Colonic mucosa (tissue), 4 donors: ENCODE data around the gene AKNA. TPM values are rescaled to one million over a fixed set of nuclear protein-coding genes. Genes with fewer than 3 reads are reported as not detected.

ENCODE experiments used
- DNase-seq: peaks from one replicate; pipeline ENCODE4 v3.0.0-alpha.2; 2020
- H3K27ac ChIP-seq: fragments of 200-600 bp; one replicate; pipeline ENCODE4 v1.8.0; 2021
- H3K27me3 ChIP-seq: fragments of 200-600 bp; one replicate; pipeline ENCODE4 v1.8.0; 2021
- H3K36me3 ChIP-seq: fragments of 200-600 bp; one replicate; pipeline ENCODE4 v1.8.0; 2021
- H3K4me1 ChIP-seq: fragments of 200-600 bp; one replicate; pipeline ENCODE4 v1.8.0; 2021; ENCODE audit warnings: mild to moderate bottlenecking
- H3K4me3 ChIP-seq: fragments of 200-600 bp; one replicate; pipeline ENCODE4 v1.8.0; 2021
- H3K9ac ChIP-seq, 2 donors: one replicate each; pipeline ENCODE4 v1.7.0; 2013; ENCODE audit warnings: control low read depth in 2 of 2, low read depth in 2 of 2, low read length in 2 of 2
- H3K9me3 ChIP-seq: fragments of 200-600 bp; one replicate; pipeline ENCODE4 v1.8.0; 2021
- CTCF ChIP-seq: fragments of 200-600 bp; IDR thresholded peaks from one replicate; pipeline ENCODE4 v1.8.0; 2022; ENCODE audit warnings: antibody characterized with exemption, mild to moderate bottlenecking
- intact Hi-C: fragments of 100-400 bp; cut with DNase I; formaldehyde crosslinking; loops from one replicate; pipeline ENCODE4 v1.14.1; 2022
- total RNA-seq, 2 donors: library from RNA; stranded (reverse); fragmentation: NEBNext Ultra II Directional in 1 of 2; extraction: Animal tissue kit (Norgen Biotek cat#: 25700) in 1 of 2; gene quantifications; one replicate each; pipeline ENCODE4 v1.2.1, GENCODE V29; 2021
- donor health status: healthy.
- donor health status: DM: no; HTN: no; CAD: no.
- donor health status: DM: no; HTN: no; CAD: no.

The AKNA gene
- total RNA-seq, 2 donors from 2014 or later: 26.9 to 44.9 TPM

GRCh38 chr9:114428466-114428865 is 40.7 kb upstream of the AKNA start:
- no peak overlapping the region for H3K9ac ChIP-seq

GRCh38 chr9:114427644-114428043 is 39.9 kb upstream of the AKNA start:
- TF ChIP-seq CTCF: no peak
- no peak for DNase-seq
- Histone ChIP-seq H3K27me3 (no peaks in the 10 kb centered on the region), H3K9ac (no peak overlapping the region), H3K27ac (no peak overlapping the region), H3K4me1 (no peaks in the 10 kb centered on the region), H3K9me3 (no peaks in the 10 kb centered on the region), H3K36me3 (no peaks in the 10 kb centered on the region), H3K4me3 (no peak overlapping the region)
- intact Hi-C loops: loop anchor here (10.0 kb wide), 1 partner anchor 47 kb away; no protein-coding TSS in a partner anchor

More at GRCh38 chr9:114428466-114428865, 40.7 kb upstream of the AKNA start:
- Histone ChIP-seq H3K27ac (no peak overlapping the region), H3K9me3 (no peaks in the 10 kb centered on the region), H3K4me1 (no peaks in the 10 kb centered on the region), H3K4me3 (no peak overlapping the region), H3K36me3 (no peaks in the 10 kb centered on the region), H3K27me3 (no peaks in the 10 kb centered on the region)
- no peak for TF ChIP-seq CTCF
- no peak for DNase-seq
- intact Hi-C loops: loop anchor here (10.0 kb wide), 1 partner anchor 46 kb away; no protein-coding TSS in a partner anchor

- intact Hi-C loops: loop anchor here (10.0 kb wide), 1 partner anchor 49 kb away; no protein-coding TSS in a partner anchor
- no peak overlapping the region for H3K4me3 ChIP-seq
- no peak for TF ChIP-seq CTCF
- H3K4me1 ChIP-seq: no peaks in the 10 kb centered on the region
- no peaks in the 10 kb centered on the region for H3K36me3 ChIP-seq
- no peaks in the 10 kb centered on the region for H3K9me3 ChIP-seq
- no peak overlapping the region for H3K9ac ChIP-seq
- DNase-seq: no peak
- H3K27ac ChIP-seq: no peak overlapping the region
- no peaks in the 10 kb centered on the region for H3K27me3 ChIP-seq
Measured at GRCh38 chr9:114426046-114426948, 38.5 kb upstream of the AKNA start.

GRCh38 chr9:114425126-114425525 is 37.3 kb upstream of the AKNA start:
- Histone ChIP-seq H3K36me3 (no peaks in the 10 kb centered on the region), H3K4me1 (no peaks in the 10 kb centered on the region), H3K27ac (no peak overlapping the region), H3K9ac (no peak overlapping the region), H3K4me3 (no peak overlapping the region), H3K9me3 (no peaks in the 10 kb centered on the region), H3K27me3 (no peaks in the 10 kb centered on the region)
- intact Hi-C loops: loop anchor here (10.0 kb wide), 1 partner anchor 50 kb away; no protein-coding TSS in a partner anchor
- DNase-seq: no peak
- no peak for TF ChIP-seq CTCF

- Histone ChIP-seq H3K27ac (no peak overlapping the region), H3K4me3 (no peak overlapping the region), H3K36me3 (no peaks in the 10 kb centered on the region), H3K27me3 (no peaks in the 10 kb centered on the region), H3K4me1 (no peaks in the 10 kb centered on the region), H3K9ac (no peak overlapping the region), H3K9me3 (no peaks in the 10 kb centered on the region)
- DNase-seq: no peak
- TF ChIP-seq CTCF: no peak
- intact Hi-C loops: loop anchor here (10.0 kb wide), 1 partner anchor 51 kb away; no protein-coding TSS in a partner anchor
Measured at GRCh38 chr9:114424126-114424525, 36.3 kb upstream of the AKNA start.
